Measurements from ENCODE around the gene CPA4.
"Not testable (repeated sequence)": the region's sequence is repeated elsewhere in the genome, so short reads cannot be mapped to it uniquely, and the experiment has no call there.

CPA4 gene, protein sequence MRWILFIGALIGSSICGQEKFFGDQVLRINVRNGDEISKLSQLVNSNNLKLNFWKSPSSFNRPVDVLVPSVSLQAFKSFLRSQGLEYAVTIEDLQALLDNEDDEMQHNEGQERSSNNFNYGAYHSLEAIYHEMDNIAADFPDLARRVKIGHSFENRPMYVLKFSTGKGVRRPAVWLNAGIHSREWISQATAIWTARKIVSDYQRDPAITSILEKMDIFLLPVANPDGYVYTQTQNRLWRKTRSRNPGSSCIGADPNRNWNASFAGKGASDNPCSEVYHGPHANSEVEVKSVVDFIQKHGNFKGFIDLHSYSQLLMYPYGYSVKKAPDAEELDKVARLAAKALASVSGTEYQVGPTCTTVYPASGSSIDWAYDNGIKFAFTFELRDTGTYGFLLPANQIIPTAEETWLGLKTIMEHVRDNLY

DNA sequence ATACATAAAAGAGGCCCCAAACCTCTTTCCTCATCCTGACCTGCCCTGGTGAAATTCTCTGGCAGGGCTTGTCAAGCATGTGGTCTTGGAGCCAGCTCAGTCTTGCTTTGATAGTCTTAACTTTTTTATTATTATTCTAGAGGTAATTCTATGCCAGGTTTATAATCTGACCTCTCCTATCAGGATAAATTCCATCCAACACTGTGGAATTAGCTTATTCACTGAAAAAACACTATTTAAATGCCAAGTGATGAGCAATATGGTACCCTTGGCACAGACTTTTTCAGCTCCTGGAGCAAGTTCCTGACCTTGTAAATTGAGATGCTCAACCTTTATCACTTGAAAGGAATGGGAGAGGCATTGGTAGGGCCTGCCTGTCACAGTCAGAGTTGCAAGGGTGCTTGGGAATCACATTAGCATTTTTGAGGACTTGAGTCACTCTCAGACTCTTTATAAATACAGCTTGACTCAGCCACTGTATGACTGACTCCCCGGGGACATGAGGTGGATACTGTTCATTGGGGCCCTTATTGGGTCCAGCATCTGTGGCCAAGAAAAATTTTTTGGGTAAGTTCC, at the start of gene CPA4:
Gene CPA4, plus strand, starts transcription at position 480 of the 576 bp plus-strand sequence. Its CDS starts 20 bp downstream, at position 500.
- no peaks in the 10 kb centered on the region for H3K36me3 ChIP-seq (ENCODE audit: insufficient read depth, low read length)
- no peaks in the 10 kb centered on the region for H3K27me3 ChIP-seq (ENCODE audit: control insufficient read depth in 1 of 2, insufficient read depth in 2 of 2, low read length in 2 of 2)
- H3K27ac ChIP-seq (ENCODE audit: low read depth, low read length) = no peak within 1 kb of the TSS
- no peaks in the 10 kb centered on the region for H3K4me1 ChIP-seq (ENCODE audit: insufficient read depth, low read length)
- no peaks in the 10 kb centered on the region for H3K9me3 ChIP-seq (ENCODE audit: low read length)
- H3K4me3 ChIP-seq (ENCODE audit: low read depth in 1 of 2, low read length in 2 of 2) = no peak within 1 kb of the TSS
- H3K9ac ChIP-seq (ENCODE audit: low read length) = no peak within 1 kb of the TSS

DNA sequence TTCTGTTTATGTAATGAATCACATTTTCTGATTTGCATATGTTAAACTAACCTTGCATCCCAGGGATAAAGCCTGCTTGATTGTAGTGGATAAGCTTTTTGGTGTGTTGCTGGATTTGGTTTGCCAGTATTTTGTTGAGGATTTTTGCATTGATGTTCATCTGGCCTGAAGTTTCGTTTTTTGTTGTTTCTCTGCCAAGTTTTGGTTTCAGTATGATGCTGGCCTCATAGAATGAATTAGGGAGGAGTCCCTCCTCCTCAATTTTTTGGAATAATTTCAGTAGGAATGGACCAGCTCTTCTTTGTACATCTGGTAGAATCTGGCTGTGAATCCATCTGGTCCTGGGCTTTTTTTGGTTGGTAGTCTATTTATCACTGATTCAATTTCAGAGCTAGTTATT, 49.5 kb upstream of the CPA4 start:
- not testable (repeated sequence) for H3K36me3 ChIP-seq (ENCODE audit: insufficient read depth, low read length); H3K27me3 ChIP-seq (ENCODE audit: control insufficient read depth in 1 of 2, insufficient read depth in 2 of 2, low read length in 2 of 2); H3K9me3 ChIP-seq (ENCODE audit: low read length); H3K9ac ChIP-seq (ENCODE audit: low read length); H3K4me3 ChIP-seq (ENCODE audit: low read depth in 1 of 2, low read length in 2 of 2); H3K4me1 ChIP-seq (ENCODE audit: insufficient read depth, low read length); H3K27ac ChIP-seq (ENCODE audit: low read depth, low read length)

DNA sequence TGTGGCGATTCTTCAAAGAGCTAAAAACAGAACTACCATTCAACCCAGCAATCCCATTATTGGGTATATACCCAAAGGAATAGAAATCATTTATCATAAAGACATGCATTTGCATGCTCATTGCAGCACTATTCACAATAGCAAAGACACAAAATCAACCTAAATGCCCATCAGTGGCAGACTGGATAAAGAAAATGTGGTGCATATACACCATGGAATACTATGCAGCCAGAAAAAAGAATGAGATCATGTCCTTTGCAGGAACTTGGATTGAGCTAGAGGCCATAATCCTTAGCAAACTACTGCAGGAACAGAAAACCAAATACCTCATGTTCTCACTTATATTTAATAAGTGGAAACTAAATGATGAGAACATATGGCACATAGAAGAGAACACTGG, 46.5 kb upstream of the CPA4 start:
- not testable (repeated sequence) for H3K27ac ChIP-seq (ENCODE audit: low read depth, low read length); H3K4me1 ChIP-seq (ENCODE audit: insufficient read depth, low read length); H3K27me3 ChIP-seq (ENCODE audit: control insufficient read depth in 1 of 2, insufficient read depth in 2 of 2, low read length in 2 of 2); H3K4me3 ChIP-seq (ENCODE audit: low read depth in 1 of 2, low read length in 2 of 2); H3K9ac ChIP-seq (ENCODE audit: low read length); H3K9me3 ChIP-seq (ENCODE audit: low read length); H3K36me3 ChIP-seq (ENCODE audit: insufficient read depth, low read length)

DNA sequence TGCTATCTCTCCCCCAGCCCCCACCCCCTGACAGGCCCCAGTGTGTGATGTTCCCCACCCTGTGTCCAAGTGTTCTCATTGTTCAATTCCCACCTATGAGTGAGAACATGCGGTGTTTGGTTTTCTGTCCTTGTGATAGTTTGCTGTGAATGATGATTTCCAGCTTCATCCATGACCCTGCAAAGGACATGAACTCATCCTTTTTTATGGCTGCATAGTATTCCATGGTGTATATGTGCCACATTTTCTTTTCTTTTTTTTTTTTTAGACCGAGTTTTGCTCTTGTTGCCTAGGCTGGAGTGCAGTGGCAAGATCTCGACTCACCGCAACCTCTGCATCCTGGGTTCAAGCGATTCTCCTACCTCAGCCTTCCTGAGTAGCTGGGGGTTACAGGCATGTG, 44.1 kb upstream of the CPA4 start:
- not testable (repeated sequence) for H3K27me3 ChIP-seq (ENCODE audit: control insufficient read depth in 1 of 2, insufficient read depth in 2 of 2, low read length in 2 of 2); H3K4me3 ChIP-seq (ENCODE audit: low read depth in 1 of 2, low read length in 2 of 2); H3K9me3 ChIP-seq (ENCODE audit: low read length); H3K4me1 ChIP-seq (ENCODE audit: insufficient read depth, low read length); H3K9ac ChIP-seq (ENCODE audit: low read length); H3K36me3 ChIP-seq (ENCODE audit: insufficient read depth, low read length); H3K27ac ChIP-seq (ENCODE audit: low read depth, low read length)

DNA sequence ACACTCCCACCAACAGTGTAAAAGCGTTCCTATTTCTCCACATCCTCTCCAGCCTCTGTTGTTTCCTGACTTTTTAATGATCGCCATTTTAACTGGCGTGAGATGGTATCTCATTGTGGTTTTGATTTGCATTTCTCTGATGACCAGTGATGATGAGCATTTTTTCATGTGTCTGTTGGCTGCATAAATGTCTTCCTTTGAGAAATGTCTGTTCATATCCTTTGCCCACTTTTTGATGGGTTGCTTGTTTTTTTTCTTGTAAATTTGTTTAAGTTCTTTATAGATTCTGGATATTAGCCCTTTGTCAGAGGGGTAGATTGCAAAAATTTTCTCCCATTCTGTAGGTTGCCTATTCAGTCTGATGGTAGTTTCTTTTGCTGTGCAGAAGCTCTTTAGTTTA, 43.3 kb upstream of the CPA4 start:
- H3K4me1 ChIP-seq (ENCODE audit: insufficient read depth, low read length); H3K9me3 ChIP-seq (ENCODE audit: low read length); H3K27me3 ChIP-seq (ENCODE audit: control insufficient read depth in 1 of 2, insufficient read depth in 2 of 2, low read length in 2 of 2); H3K9ac ChIP-seq (ENCODE audit: low read length); H3K36me3 ChIP-seq (ENCODE audit: insufficient read depth, low read length); H3K27ac ChIP-seq (ENCODE audit: low read depth, low read length); H3K4me3 ChIP-seq (ENCODE audit: low read depth in 1 of 2, low read length in 2 of 2): not testable (repeated sequence)

DNA sequence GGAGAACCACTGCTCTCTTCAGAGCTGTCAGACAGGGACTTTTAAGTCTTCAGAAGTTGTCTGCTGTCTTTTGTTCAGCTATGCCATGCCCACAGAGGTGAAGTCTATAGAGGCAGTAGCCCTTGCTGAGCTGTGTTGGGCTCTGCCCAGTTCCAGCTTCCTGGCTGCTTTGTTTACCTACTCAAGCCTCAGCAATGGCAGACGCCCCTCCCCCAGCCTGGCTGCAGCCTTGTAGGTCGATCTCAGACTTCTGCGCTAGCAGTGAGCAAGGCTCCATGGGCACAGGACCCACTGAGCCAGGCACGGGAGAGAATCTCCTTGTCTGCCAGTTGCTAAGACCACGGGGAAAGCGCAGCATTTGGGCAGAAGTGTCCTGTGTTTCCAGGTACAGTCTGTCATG, 38.4 kb upstream of the CPA4 start:
- H3K4me3 ChIP-seq (ENCODE audit: low read depth in 1 of 2, low read length in 2 of 2) = no peak overlapping the region
- H3K36me3 ChIP-seq (ENCODE audit: insufficient read depth, low read length) = no peaks in the 10 kb centered on the region
- H3K4me1 ChIP-seq (ENCODE audit: insufficient read depth, low read length) = no peaks in the 10 kb centered on the region
- H3K27me3 ChIP-seq (ENCODE audit: control insufficient read depth in 1 of 2, insufficient read depth in 2 of 2, low read length in 2 of 2) = no peaks in the 10 kb centered on the region
- peaks cover 4% of the 10 kb centered on the region for H3K9me3 ChIP-seq (ENCODE audit: low read length)
- no peak overlapping the region for H3K27ac ChIP-seq (ENCODE audit: low read depth, low read length)
- no peak overlapping the region for H3K9ac ChIP-seq (ENCODE audit: low read length)

DNA sequence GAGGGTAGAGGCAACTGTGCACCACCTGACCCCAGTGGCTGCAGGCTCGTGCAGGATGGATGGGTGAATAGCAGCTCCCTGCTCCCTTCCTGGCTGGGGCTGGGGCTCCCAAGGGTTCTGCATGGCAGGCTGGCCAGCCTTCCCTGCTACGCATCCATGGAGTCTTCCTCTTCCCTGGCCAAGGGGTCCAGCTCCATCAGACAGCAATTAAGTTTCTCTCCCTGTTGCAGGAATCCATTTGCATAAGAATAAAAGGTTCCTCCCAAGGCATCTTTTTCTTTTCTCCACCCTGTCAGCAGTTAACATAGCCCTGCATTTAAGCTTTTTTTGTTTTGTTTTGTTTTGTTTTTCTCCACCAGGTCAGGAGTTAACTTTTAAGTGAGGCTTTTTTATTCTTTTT, 36.3 kb upstream of the CPA4 start:
- peaks cover 4% of the 10 kb centered on the region for H3K9me3 ChIP-seq (ENCODE audit: low read length)
- no peak overlapping the region for H3K27ac ChIP-seq (ENCODE audit: low read depth, low read length)

DNA sequence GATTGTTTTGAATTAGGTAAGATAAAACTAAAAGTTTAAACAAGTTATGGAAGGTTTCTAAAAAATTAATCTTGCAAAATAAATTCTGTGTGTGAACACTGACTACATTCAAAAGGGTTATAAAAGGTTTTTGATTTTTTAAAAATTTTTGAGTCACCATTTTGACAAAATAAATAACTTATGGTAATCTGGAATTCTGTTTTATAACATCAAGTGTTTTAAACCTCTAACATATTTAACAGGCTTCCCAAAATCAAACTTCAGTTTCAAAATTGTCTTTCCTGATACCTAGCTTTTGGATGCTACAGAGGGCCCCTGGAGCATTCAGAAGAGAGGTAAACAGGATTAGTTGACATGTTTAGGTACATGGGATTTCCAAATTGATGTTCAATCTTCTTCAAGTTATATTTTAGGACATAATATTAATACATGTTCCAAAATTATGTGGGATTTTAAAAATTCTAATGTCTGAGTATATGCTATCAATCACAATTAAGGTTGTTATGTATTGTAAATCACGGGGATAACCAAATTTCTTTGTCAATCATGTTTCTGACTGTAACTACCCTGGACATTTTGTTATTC, 34.4 kb upstream of the CPA4 start:
- Histone ChIP-seq H3K27me3 (ENCODE audit: control insufficient read depth in 1 of 2, insufficient read depth in 2 of 2, low read length in 2 of 2) (no peaks in the 10 kb centered on the region), H3K27ac (ENCODE audit: low read depth, low read length) (no peak overlapping the region), H3K4me3 (ENCODE audit: low read depth in 1 of 2, low read length in 2 of 2) (no peak overlapping the region), H3K36me3 (ENCODE audit: insufficient read depth, low read length) (no peaks in the 10 kb centered on the region), H3K4me1 (ENCODE audit: insufficient read depth, low read length) (no peaks in the 10 kb centered on the region), H3K9ac (ENCODE audit: low read length) (no peak overlapping the region), H3K9me3 (ENCODE audit: low read length) (peaks cover 4% of the 10 kb centered on the region)

More for the DNA sequence above, 36.3 kb upstream of the CPA4 start:
- Histone ChIP-seq H3K36me3 (ENCODE audit: insufficient read depth, low read length) (no peaks in the 10 kb centered on the region), H3K4me3 (ENCODE audit: low read depth in 1 of 2, low read length in 2 of 2) (no peak overlapping the region), H3K9ac (ENCODE audit: low read length) (no peak overlapping the region), H3K4me1 (ENCODE audit: insufficient read depth, low read length) (no peaks in the 10 kb centered on the region), H3K27me3 (ENCODE audit: control insufficient read depth in 1 of 2, insufficient read depth in 2 of 2, low read length in 2 of 2) (no peaks in the 10 kb centered on the region)

DNA sequence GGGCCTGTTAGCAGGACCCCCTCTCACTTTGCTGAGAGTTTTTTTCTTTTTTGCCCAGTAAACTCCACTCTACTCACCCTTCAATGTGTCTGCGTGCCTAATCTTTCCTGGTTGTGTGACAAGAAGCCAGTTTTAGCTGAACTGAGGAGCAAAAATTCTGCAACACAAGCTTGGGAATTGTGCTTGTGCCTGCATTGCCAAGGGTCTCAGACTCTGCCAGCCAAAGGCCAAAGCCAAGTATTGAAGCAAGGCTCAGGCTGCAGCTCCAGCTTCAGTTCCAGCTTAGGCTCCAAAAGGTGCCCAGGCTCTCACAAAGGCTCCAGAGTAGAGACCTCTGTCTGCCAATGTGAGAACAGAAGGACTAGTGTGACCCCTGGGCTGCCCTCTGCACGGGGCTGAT, 30.5 kb upstream of the CPA4 start:
- no peaks in the 10 kb centered on the region for H3K27me3 ChIP-seq (ENCODE audit: control insufficient read depth in 1 of 2, insufficient read depth in 2 of 2, low read length in 2 of 2)
- H3K4me1 ChIP-seq (ENCODE audit: insufficient read depth, low read length) = no peaks in the 10 kb centered on the region
- no peak overlapping the region for H3K9ac ChIP-seq (ENCODE audit: low read length)
- H3K4me3 ChIP-seq (ENCODE audit: low read depth in 1 of 2, low read length in 2 of 2) = no peak overlapping the region
- peaks cover 4% of the 10 kb centered on the region for H3K9me3 ChIP-seq (ENCODE audit: low read length)
- H3K27ac ChIP-seq (ENCODE audit: low read depth, low read length) = no peak overlapping the region
- H3K36me3 ChIP-seq (ENCODE audit: insufficient read depth, low read length) = no peaks in the 10 kb centered on the region

DNA sequence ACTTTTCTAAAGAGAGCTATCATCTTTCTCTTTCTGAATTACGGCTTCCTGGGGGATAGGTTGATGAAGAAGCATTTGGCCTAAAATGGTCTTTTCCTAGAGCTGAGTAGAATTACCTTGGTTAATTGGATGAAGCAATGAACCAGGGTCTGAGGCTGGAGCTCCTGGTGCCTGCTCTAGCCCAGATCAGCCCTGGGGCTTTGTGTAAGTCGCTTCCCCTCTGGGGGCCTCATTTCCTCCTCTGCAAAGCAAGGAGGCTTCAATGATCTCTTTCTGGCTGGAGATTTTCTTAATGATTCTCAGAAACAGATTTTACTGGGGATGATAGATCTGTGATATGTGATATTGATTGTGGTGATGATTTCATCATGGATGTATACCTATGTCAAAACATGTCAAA, 29.8 kb upstream of the CPA4 start:
- Histone ChIP-seq H3K27ac (ENCODE audit: low read depth, low read length) (no peak overlapping the region), H3K36me3 (ENCODE audit: insufficient read depth, low read length) (no peaks in the 10 kb centered on the region), H3K9me3 (ENCODE audit: low read length) (no peaks in the 10 kb centered on the region), H3K4me1 (ENCODE audit: insufficient read depth, low read length) (no peaks in the 10 kb centered on the region), H3K27me3 (ENCODE audit: control insufficient read depth in 1 of 2, insufficient read depth in 2 of 2, low read length in 2 of 2) (no peaks in the 10 kb centered on the region), H3K9ac (ENCODE audit: low read length) (no peak overlapping the region), H3K4me3 (ENCODE audit: low read depth in 1 of 2, low read length in 2 of 2) (no peak overlapping the region)

DNA sequence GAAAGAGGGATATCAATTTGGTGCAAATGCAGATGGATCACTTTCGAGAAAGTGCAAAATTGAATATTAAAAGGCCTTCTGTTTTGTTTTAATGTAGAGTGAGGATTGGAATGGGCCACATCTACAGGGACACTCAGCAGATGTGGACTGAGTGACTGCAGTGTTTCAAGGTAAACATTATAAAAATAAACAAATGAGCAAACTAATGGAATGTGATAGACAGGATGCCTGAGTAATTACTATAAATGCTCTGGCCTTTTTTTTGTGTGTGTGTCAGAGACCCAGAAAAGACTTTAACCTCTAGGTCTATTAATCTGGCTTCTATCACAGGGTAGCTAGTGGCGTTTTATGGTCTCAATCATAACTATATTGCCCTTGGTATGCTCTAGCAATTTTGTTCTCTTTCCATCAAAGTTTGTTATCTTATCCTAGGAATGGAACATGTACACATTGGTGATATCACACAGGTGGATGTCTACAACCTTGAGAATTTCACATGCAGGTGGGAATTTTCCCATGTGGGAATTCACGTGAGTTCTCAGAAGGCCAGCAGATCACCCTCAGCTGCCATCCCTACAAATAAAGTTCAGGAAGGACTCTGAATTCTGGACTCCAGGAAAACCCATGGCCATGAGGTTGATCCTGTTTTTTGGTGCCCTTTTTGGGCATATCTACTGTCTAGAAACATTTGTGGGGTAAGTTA, 26.6 kb upstream of the CPA4 start, which contains the start of gene CPA2:
Gene CPA2, plus strand, starts transcription at position 606 of the 703 bp plus-strand sequence. Its CDS starts 19 bp downstream, at position 625.
- Histone ChIP-seq H3K4me3 (ENCODE audit: low read depth in 1 of 2, low read length in 2 of 2) (no peak within 1 kb of the TSS), H3K4me1 (ENCODE audit: insufficient read depth, low read length) (no peaks in the 10 kb centered on the region), H3K9ac (ENCODE audit: low read length) (no peak within 1 kb of the TSS), H3K27ac (ENCODE audit: low read depth, low read length) (no peak within 1 kb of the TSS), H3K36me3 (ENCODE audit: insufficient read depth, low read length) (no peaks in the 10 kb centered on the region), H3K27me3 (ENCODE audit: control insufficient read depth in 1 of 2, insufficient read depth in 2 of 2, low read length in 2 of 2) (no peaks in the 10 kb centered on the region), H3K9me3 (ENCODE audit: low read length) (no peaks in the 10 kb centered on the region)
